ENCODE measurements around the gene HCST.

HCST gene

GRCh38 chr19:35902870-35903475 is 644 bp downstream of the HCST start:
- Histone ChIP-seq H3K14ac (ENCODE audit: low read length) (peak overlapping the region; percentile 47), H3K23ac (ENCODE audit: low read length) (no peak overlapping the region), H2BK5ac (ENCODE audit: low read depth, low read length, poor library complexity) (no peak overlapping the region), H2BK120ac (ENCODE audit: insufficient read depth, low read length, poor library complexity) (peak overlapping the region; percentile 50), H3K4me2 (ENCODE audit: low read length) (peak overlapping the region; percentile 60), H2AFZ (ENCODE audit: insufficient read depth, low read length, poor library complexity) (peak overlapping the region; percentile 42), H3K27ac (ENCODE audit: low read depth, low read length) (no peak overlapping the region), H3K27me3 (ENCODE audit: insufficient read depth, low read length) (no peaks in the 10 kb centered on the region), H3K9me3 (ENCODE audit: insufficient read depth, low read depth, low read length) (no peaks in the 10 kb centered on the region), H3K18ac (ENCODE audit: low read length) (no peak overlapping the region), H3K36me3 (ENCODE audit: control insufficient read depth in 1 of 2, insufficient read depth in 2 of 2, low read length in 2 of 2) (peaks cover 0 to 5% of the 10 kb centered on the region in 2 experiments), H2AK5ac (ENCODE audit: low read length) (no peak overlapping the region), H4K91ac (ENCODE audit: low read depth, low read length) (peak overlapping the region; percentile 25), H3K9ac (ENCODE audit: low read length) (no peak overlapping the region), H3K4me1 (ENCODE audit: control insufficient read depth in 1 of 2, insufficient read depth in 2 of 2, low read length in 2 of 2) (peaks cover 13 to 24% of the 10 kb centered on the region in 2 experiments), H3K4me3 (ENCODE audit: low read depth, low read length) (no peak overlapping the region), H2BK12ac (ENCODE audit: low read length) (no peak overlapping the region), H3K79me1 (ENCODE audit: low read length) (peaks cover 13% of the 10 kb centered on the region), H3K4ac (ENCODE audit: low read depth, low read length) (no peak overlapping the region), H4K12ac (ENCODE audit: low read depth, low read length) (peak overlapping the region; percentile 94), H4K8ac (ENCODE audit: low read depth, low read length) (peak overlapping the region; percentile 88), H3K79me2 (ENCODE audit: control insufficient read depth, insufficient read depth, low read length, poor library complexity) (peaks cover 8% of the 10 kb centered on the region)
- DNase-seq, result no peak
- no CpG with 5 or more reads among the region's 10 CpGs for WGBS (ENCODE audit: extremely low coverage, insufficient coverage, insufficient read length)

- Histone ChIP-seq H3K4me3 (ENCODE audit: low read depth, low read length) (no peak overlapping the region), H3K14ac (ENCODE audit: low read length) (peak overlapping the region; percentile 47)
- no CpG with 5 or more reads among the region's 24 CpGs for WGBS (ENCODE audit: extremely low coverage, insufficient coverage, insufficient read length)
Measured at GRCh38 chr19:35903550-35904179, 1.3 kb downstream of the HCST start.

GRCh38 chr19:35904311-35905068 is 2.2 kb downstream of the HCST start:
- Histone ChIP-seq H4K8ac (ENCODE audit: low read depth, low read length) (no peak overlapping the region), H2BK12ac (ENCODE audit: low read length) (no peak overlapping the region), H4K91ac (ENCODE audit: low read depth, low read length) (no peak overlapping the region), H3K9ac (ENCODE audit: low read length) (no peak overlapping the region), H3K4me3 (ENCODE audit: low read depth, low read length) (no peak overlapping the region), H3K14ac (ENCODE audit: low read length) (no peak overlapping the region), H4K12ac (ENCODE audit: low read depth, low read length) (no peak overlapping the region), H3K27ac (ENCODE audit: low read depth, low read length) (no peak overlapping the region), H3K4ac (ENCODE audit: low read depth, low read length) (no peak overlapping the region), H3K4me2 (ENCODE audit: low read length) (no peak overlapping the region), H3K9me3 (ENCODE audit: insufficient read depth, low read depth, low read length) (no peaks in the 10 kb centered on the region), H3K18ac (ENCODE audit: low read length) (no peak overlapping the region), H3K23ac (ENCODE audit: low read length) (no peak overlapping the region), H2BK5ac (ENCODE audit: low read depth, low read length, poor library complexity) (no peak overlapping the region), H3K79me2 (ENCODE audit: control insufficient read depth, insufficient read depth, low read length, poor library complexity) (peaks cover 5% of the 10 kb centered on the region), H2AK5ac (ENCODE audit: low read length) (no peak overlapping the region), H3K36me3 (ENCODE audit: control insufficient read depth in 1 of 2, insufficient read depth in 2 of 2, low read length in 2 of 2) (no peaks in the 10 kb centered on the region), H3K79me1 (ENCODE audit: low read length) (peaks cover 10% of the 10 kb centered on the region), H3K4me1 (ENCODE audit: control insufficient read depth in 1 of 2, insufficient read depth in 2 of 2, low read length in 2 of 2) (peaks cover 13 to 18% of the 10 kb centered on the region in 2 experiments), H2AFZ (ENCODE audit: insufficient read depth, low read length, poor library complexity) (no peak overlapping the region), H2BK120ac (ENCODE audit: insufficient read depth, low read length, poor library complexity) (no peak overlapping the region), H3K27me3 (ENCODE audit: insufficient read depth, low read length) (no peaks in the 10 kb centered on the region)
- no CpG with 5 or more reads among the region's 10 CpGs for WGBS (ENCODE audit: extremely low coverage, insufficient coverage, insufficient read length)
- DNase-seq, result no peak

More at GRCh38 chr19:35903550-35904179, 1.3 kb downstream of the HCST start:
- Histone ChIP-seq H4K8ac (ENCODE audit: low read depth, low read length) (peak overlapping the region; percentile 88), H2BK5ac (ENCODE audit: low read depth, low read length, poor library complexity) (no peak overlapping the region), H2BK12ac (ENCODE audit: low read length) (no peak overlapping the region), H4K12ac (ENCODE audit: low read depth, low read length) (peak overlapping the region; percentile 94), H3K4me2 (ENCODE audit: low read length) (peak overlapping the region; percentile 60), H3K79me2 (ENCODE audit: control insufficient read depth, insufficient read depth, low read length, poor library complexity) (peaks cover 8% of the 10 kb centered on the region), H3K27me3 (ENCODE audit: insufficient read depth, low read length) (no peaks in the 10 kb centered on the region), H3K27ac (ENCODE audit: low read depth, low read length) (no peak overlapping the region), H3K18ac (ENCODE audit: low read length) (no peak overlapping the region), H3K4ac (ENCODE audit: low read depth, low read length) (no peak overlapping the region), H3K36me3 (ENCODE audit: control insufficient read depth in 1 of 2, insufficient read depth in 2 of 2, low read length in 2 of 2) (no peaks in the 10 kb centered on the region), H4K91ac (ENCODE audit: low read depth, low read length) (peak overlapping the region; percentile 25), H3K9ac (ENCODE audit: low read length) (no peak overlapping the region), H3K9me3 (ENCODE audit: insufficient read depth, low read depth, low read length) (no peaks in the 10 kb centered on the region), H3K79me1 (ENCODE audit: low read length) (peaks cover 13% of the 10 kb centered on the region), H2AK5ac (ENCODE audit: low read length) (no peak overlapping the region), H3K4me1 (ENCODE audit: control insufficient read depth in 1 of 2, insufficient read depth in 2 of 2, low read length in 2 of 2) (peaks cover 13 to 21% of the 10 kb centered on the region in 2 experiments), H3K23ac (ENCODE audit: low read length) (no peak overlapping the region), H2BK120ac (ENCODE audit: insufficient read depth, low read length, poor library complexity) (peak overlapping the region; percentile 50), H2AFZ (ENCODE audit: insufficient read depth, low read length, poor library complexity) (peak overlapping the region; percentile 42)
- peak; percentile 91 to 97 for DNase-seq

- H3K4me2 ChIP-seq (ENCODE audit: low read length), result no peak overlapping the region
Measured at GRCh38 chr19:35905178-35905727, 2.9 kb downstream of the HCST start.

More at GRCh38 chr19:35905178-35905727, 2.9 kb downstream of the HCST start:
- no peak overlapping the region for H4K91ac ChIP-seq (ENCODE audit: low read depth, low read length)
- no peaks in the 10 kb centered on the region for H3K27me3 ChIP-seq (ENCODE audit: insufficient read depth, low read length)
- no peak overlapping the region for H3K14ac ChIP-seq (ENCODE audit: low read length)
- H2AFZ ChIP-seq (ENCODE audit: insufficient read depth, low read length, poor library complexity), result no peak overlapping the region
- peaks cover under 1% of the 10 kb centered on the region for H3K79me2 ChIP-seq (ENCODE audit: control insufficient read depth, insufficient read depth, low read length, poor library complexity)
- no peak overlapping the region for H4K8ac ChIP-seq (ENCODE audit: low read depth, low read length)
- H2AK5ac ChIP-seq (ENCODE audit: low read length), result no peak overlapping the region
- no peak overlapping the region for H3K4ac ChIP-seq (ENCODE audit: low read depth, low read length)
- H3K36me3 ChIP-seq (ENCODE audit: control insufficient read depth in 1 of 2, insufficient read depth in 2 of 2, low read length in 2 of 2), result no peaks in the 10 kb centered on the region
- no peak overlapping the region for H4K12ac ChIP-seq (ENCODE audit: low read depth, low read length)
- H3K18ac ChIP-seq (ENCODE audit: low read length), result no peak overlapping the region
- peaks cover 4% of the 10 kb centered on the region for H3K79me1 ChIP-seq (ENCODE audit: low read length)
- DNase-seq, result no peak
- H3K27ac ChIP-seq (ENCODE audit: low read depth, low read length), result no peak overlapping the region
- peaks cover 13 to 18% of the 10 kb centered on the region in 2 experiments for H3K4me1 ChIP-seq (ENCODE audit: control insufficient read depth in 1 of 2, insufficient read depth in 2 of 2, low read length in 2 of 2)
- no peak overlapping the region for H3K4me3 ChIP-seq (ENCODE audit: low read depth, low read length)
- H2BK120ac ChIP-seq (ENCODE audit: insufficient read depth, low read length, poor library complexity), result no peak overlapping the region
- H3K9me3 ChIP-seq (ENCODE audit: insufficient read depth, low read depth, low read length), result no peaks in the 10 kb centered on the region
- H2BK5ac ChIP-seq (ENCODE audit: low read depth, low read length, poor library complexity), result no peak overlapping the region
- H3K23ac ChIP-seq (ENCODE audit: low read length), result no peak overlapping the region
- WGBS (ENCODE audit: extremely low coverage, insufficient coverage, insufficient read length), result no CpG with 5 or more reads among the region's 6 CpGs
- H2BK12ac ChIP-seq (ENCODE audit: low read length), result no peak overlapping the region
- no peak overlapping the region for H3K9ac ChIP-seq (ENCODE audit: low read length)
